ENCODE results near the gene E2F3.
"Not testable (repeated sequence)": the region's sequence is repeated elsewhere in the genome, so short reads cannot be mapped to it uniquely, and the experiment has no call there.

Gene E2F3

DNA sequence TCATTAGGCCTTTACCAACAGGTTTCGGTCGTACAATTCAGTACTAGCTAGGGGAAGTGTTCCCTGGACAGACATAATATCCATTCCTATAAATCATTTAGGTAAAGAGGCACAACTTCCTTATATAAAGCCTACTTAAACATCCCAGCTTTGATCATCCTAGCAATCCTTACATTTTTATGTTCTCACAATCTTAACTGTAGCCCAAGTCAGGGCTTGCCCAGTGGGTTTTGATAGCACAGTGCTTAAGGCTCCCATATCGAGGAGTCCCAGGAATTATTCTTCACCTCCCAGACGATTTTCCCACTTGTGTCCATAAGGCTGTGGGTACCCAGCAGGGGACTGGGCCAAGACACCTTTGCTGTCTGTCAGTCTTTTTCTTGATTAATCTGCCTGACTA is 63.2 kb downstream of the E2F3 start:
- no peak for DNase-seq (ENCODE audit: low spot score)
- TF ChIP-seq, protein P1, sequence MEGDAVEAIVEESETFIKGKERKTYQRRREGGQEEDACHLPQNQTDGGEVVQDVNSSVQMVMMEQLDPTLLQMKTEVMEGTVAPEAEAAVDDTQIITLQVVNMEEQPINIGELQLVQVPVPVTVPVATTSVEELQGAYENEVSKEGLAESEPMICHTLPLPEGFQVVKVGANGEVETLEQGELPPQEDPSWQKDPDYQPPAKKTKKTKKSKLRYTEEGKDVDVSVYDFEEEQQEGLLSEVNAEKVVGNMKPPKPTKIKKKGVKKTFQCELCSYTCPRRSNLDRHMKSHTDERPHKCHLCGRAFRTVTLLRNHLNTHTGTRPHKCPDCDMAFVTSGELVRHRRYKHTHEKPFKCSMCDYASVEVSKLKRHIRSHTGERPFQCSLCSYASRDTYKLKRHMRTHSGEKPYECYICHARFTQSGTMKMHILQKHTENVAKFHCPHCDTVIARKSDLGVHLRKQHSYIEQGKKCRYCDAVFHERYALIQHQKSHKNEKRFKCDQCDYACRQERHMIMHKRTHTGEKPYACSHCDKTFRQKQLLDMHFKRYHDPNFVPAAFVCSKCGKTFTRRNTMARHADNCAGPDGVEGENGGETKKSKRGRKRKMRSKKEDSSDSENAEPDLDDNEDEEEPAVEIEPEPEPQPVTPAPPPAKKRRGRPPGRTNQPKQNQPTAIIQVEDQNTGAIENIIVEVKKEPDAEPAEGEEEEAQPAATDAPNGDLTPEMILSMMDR (IDR thresholded peaks at IDR 0.05; ENCODE audit: extremely low read depth, insufficient read depth, missing control alignments): no peak
- in situ Hi-C loops (cut with MboI; ENCODE audit: low pct_unique_long_range_greater_than_20kb, low sequenced_read_pairs, unreplicated experiment): no loop called here

GRCh38 chr6:20465616-20466015 is 63.9 kb downstream of the E2F3 start:
- DNase-seq (ENCODE audit: low spot score); in situ Hi-C loops (cut with MboI; ENCODE audit: low pct_unique_long_range_greater_than_20kb, low sequenced_read_pairs, unreplicated experiment): not testable (repeated sequence)

DNA sequence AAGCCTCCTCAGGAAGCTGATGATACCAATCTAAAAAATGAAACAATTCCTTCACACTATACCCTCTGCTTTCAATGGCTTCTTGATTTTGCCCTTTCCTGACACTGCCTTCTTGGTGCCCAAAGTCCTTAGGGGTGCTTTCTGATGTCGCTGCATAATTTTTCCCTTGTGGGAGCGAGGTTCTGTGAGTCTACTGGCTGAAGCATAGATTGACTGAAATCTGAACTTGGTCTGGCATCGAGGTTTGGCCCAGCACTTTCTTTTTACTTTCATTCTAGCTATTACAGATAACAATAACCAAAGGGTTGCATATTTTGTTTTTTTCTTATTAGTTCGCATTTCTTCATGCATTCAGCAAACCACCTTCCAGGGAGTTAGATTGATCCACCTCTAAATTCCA is 65.8 kb downstream of the E2F3 start:
- peak; percentile 18 for DNase-seq (ENCODE audit: low spot score)
- TF ChIP-seq, protein P1 (IDR thresholded peaks at IDR 0.05; ENCODE audit: extremely low read depth, insufficient read depth, missing control alignments): no peak
- in situ Hi-C loops (cut with MboI; ENCODE audit: low pct_unique_long_range_greater_than_20kb, low sequenced_read_pairs, unreplicated experiment): no loop called here

GRCh38 chr6:20468209-20468608 is 66.5 kb downstream of the E2F3 start:
- DNase-seq (ENCODE audit: low spot score): no peak
- TF ChIP-seq, protein P1 (IDR thresholded peaks at IDR 0.05; ENCODE audit: extremely low read depth, insufficient read depth, missing control alignments): no peak
- in situ Hi-C loops (cut with MboI; ENCODE audit: low pct_unique_long_range_greater_than_20kb, low sequenced_read_pairs, unreplicated experiment): no loop called here

GRCh38 chr6:20472748-20473147 is 71.1 kb downstream of the E2F3 start:
- TF ChIP-seq, protein P1 (IDR thresholded peaks at IDR 0.05; ENCODE audit: extremely low read depth, insufficient read depth, missing control alignments): no peak
- no peak for DNase-seq (ENCODE audit: low spot score)
- in situ Hi-C loops (cut with MboI; ENCODE audit: low pct_unique_long_range_greater_than_20kb, low sequenced_read_pairs, unreplicated experiment): no loop called here

DNA sequence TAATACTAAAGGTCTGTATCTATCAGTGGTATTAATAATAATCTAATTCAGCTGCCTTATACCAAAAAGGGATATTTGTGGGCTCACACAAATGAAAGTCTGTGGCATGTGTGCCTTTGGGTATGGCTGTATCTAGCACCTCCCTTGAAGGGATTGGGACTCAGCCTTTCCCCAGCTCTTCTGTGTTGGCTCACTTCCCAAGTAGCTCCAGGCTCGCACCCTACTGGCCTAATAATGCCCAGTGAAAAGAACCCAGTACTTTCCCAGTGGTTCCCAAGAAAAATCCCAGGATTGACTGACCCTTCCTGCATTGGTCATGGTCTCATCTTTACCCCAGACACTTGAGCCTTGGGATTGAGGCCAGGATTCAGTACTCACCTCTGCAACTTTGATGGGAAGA is 71.8 kb downstream of the E2F3 start:
- in situ Hi-C loops (cut with MboI; ENCODE audit: low pct_unique_long_range_greater_than_20kb, low sequenced_read_pairs, unreplicated experiment): no loop called here
- TF ChIP-seq, protein P1 (IDR thresholded peaks at IDR 0.05; ENCODE audit: extremely low read depth, insufficient read depth, missing control alignments): no peak
- DNase-seq (ENCODE audit: low spot score): no peak

- TF ChIP-seq, protein P1 (IDR thresholded peaks at IDR 0.05; ENCODE audit: extremely low read depth, insufficient read depth, missing control alignments): no peak
- no peak for DNase-seq (ENCODE audit: low spot score)
- in situ Hi-C loops (cut with MboI; ENCODE audit: low pct_unique_long_range_greater_than_20kb, low sequenced_read_pairs, unreplicated experiment): no loop called here
These were observed 73.3 kb downstream of the E2F3 start for GRCh38 chr6:20474874-20475542.

Measured in GM13977 (cell line).